HepG2 (cell line): ENCODE measurements around the gene EID1. TPM values are rescaled to one million over a fixed set of nuclear protein-coding genes. Genes with fewer than 3 reads are reported as not detected.

ENCODE experiments used
- ATAC-seq: fragments of 200-7000 bp; cut with Tn5 transposase; 3 replicates; pipeline ENCODE4 v1.9.1; 2020; ENCODE audit warnings: mild to moderate bottlenecking, moderate library complexity
- BruUV-seq: library from RNA; stranded (reverse); fragments of 400-500 nt; replicated peaks from 2 replicates; lab custom pipeline; 2021; lab: Mats Ljungman, UMichigan
- CTCF ChIA-PET: fragments of 300-600 bp; formaldehyde crosslinking; extraction: SDS; loops from one replicate; lab custom pipeline; 2021; ENCODE audit warnings: low total read pairs, inconsistent platforms, low intra/inter-chr PET ratio; lab: Yijun Ruan, JAX
- POLR2A ChIA-PET: fragments of 350-600 bp; sonication (Branson Sonifier 250); formaldehyde crosslinking; loops from one replicate; lab custom pipeline; 2020; ENCODE audit warnings: antibody characterized with exemption, inconsistent platforms; lab: Yijun Ruan, JAX
- DNase-seq: peaks from one replicate; pipeline ENCODE4 v3.0.0-alpha.2; 2015; ENCODE audit warnings: low spot score
- FAIRE-seq: peaks from 3 replicates; lab custom pipeline; 2011; peaks lifted over from hg19 to GRCh38; lab: Jason Lieb, UNC
- H2AFZ ChIP-seq: one replicate; pipeline ENCODE4 v1.6.1; 2011; ENCODE audit warnings: low read length, inconsistent platforms
- H3K27ac ChIP-seq: fragments of 300-600 bp; 3 replicates; pipeline ENCODE4 v1.8.0; 2011; ENCODE audit warnings: mixed run types, mild to moderate bottlenecking, mixed read lengths, low read length, inconsistent platforms; ENCODE audit not compliant: insufficient read depth; ENCODE audit errors: extremely low read length
- H3K27me3 ChIP-seq, 2 experiments: fragments of 200-600 bp in 1 of 2; 2 replicates in 1 of 2; 3 replicates in 1 of 2; pipeline versions ENCODE4 v1.6.0 to v1.8.0; 2011; ENCODE audit warnings: low read length in 2 of 2, mild to moderate bottlenecking in 2 of 2, moderate library complexity in 2 of 2, inconsistent platforms in 1 of 2; ENCODE audit not compliant: insufficient read depth in 2 of 2, control insufficient read depth in 1 of 2
- H3K36me3 ChIP-seq, 2 experiments: fragments of 200-600 bp in 1 of 2; replicated peaks in 1 of 2; 2 replicates in 1 of 2; 3 replicates in 1 of 2; pipeline versions ENCODE4 v1.5.1 to v1.8.0; 2011; ENCODE audit warnings: low read length in 2 of 2, inconsistent platforms in 1 of 2; ENCODE audit not compliant: insufficient read depth in 2 of 2, control insufficient read depth in 1 of 2
- H3K4me1 ChIP-seq: 2 replicates; pipeline ENCODE4 v1.5.1; 2012; ENCODE audit warnings: low read length, inconsistent platforms; ENCODE audit not compliant: insufficient read depth
- H3K4me2 ChIP-seq: 2 replicates; pipeline ENCODE4 v1.6.0; 2011; ENCODE audit warnings: low read depth, low read length, inconsistent platforms
- H3K4me3 ChIP-seq, 3 experiments: fragments of 200-600 bp in 1 of 3; sonication (generic), shearing (Covaris generic) in 1 of 3; replicated peaks in 1 of 3; 2 replicates each; pipeline ENCODE4 v1.5.1; 2011 to 2016; ENCODE audit warnings: low read length in 3 of 3, inconsistent platforms in 2 of 3, low read depth in 2 of 3, mild to moderate bottlenecking in 2 of 3, control low read depth in 1 of 3, mixed read lengths in 1 of 3; ENCODE audit not compliant: insufficient read depth in 1 of 3
- H3K79me2 ChIP-seq: one replicate; pipeline ENCODE4 v1.6.1; 2011; ENCODE audit warnings: low read length, inconsistent platforms; ENCODE audit not compliant: insufficient read depth
- H3K9ac ChIP-seq: 2 replicates; pipeline ENCODE4 v1.6.0; 2011; ENCODE audit warnings: mild to moderate bottlenecking, low read depth, low read length, inconsistent platforms; ENCODE audit not compliant: insufficient read depth
- H3K9me3 ChIP-seq: 2 replicates; pipeline ENCODE4 v1.5.1; 2012; ENCODE audit warnings: mild to moderate bottlenecking, low read length
- H4K20me1 ChIP-seq: 2 replicates; pipeline ENCODE4 v1.6.0; 2011; ENCODE audit warnings: inconsistent platforms, mild to moderate bottlenecking, low read length, moderate library complexity; ENCODE audit not compliant: insufficient read depth
- CHD2 ChIP-seq: IDR thresholded peaks from 2 replicates; pipeline ENCODE4 v1.6.1; 2011; ENCODE audit warnings: low read depth, low read length, improper control_type of control experiment
- EZH2 ChIP-seq: conservative IDR thresholded peaks from 2 replicates; pipeline ENCODE4 v1.6.1; 2012; ENCODE audit warnings: mild to moderate bottlenecking, low read depth, low read length, moderate library complexity
- FOXO1 ChIP-seq: sonication (generic); formaldehyde crosslinking; IDR thresholded peaks from 2 replicates; pipeline ENCODE4 v1.4.0; 2020; ENCODE audit warnings: missing genetic modification reagents
- HNF1A ChIP-seq, 2 experiments: sonication (generic) in 1 of 2; formaldehyde crosslinking in 1 of 2; IDR thresholded peaks; 2 replicates each; pipeline versions ENCODE4 v1.4.0 to v1.6.1; 2016 to 2020; ENCODE audit warnings: borderline replicate concordance in 1 of 2, low read depth in 1 of 2, mild to moderate bottlenecking in 1 of 2, missing genetic modification reagents in 1 of 2
- HOXA3 ChIP-seq: sonication (generic); formaldehyde crosslinking; IDR thresholded peaks from 2 replicates; pipeline ENCODE4 v1.5.0; 2020; ENCODE audit warnings: missing genetic modification reagents
- ISX ChIP-seq: sonication (generic); formaldehyde crosslinking; conservative IDR thresholded peaks from 2 replicates; pipeline ENCODE4 v1.5.0; 2020; ENCODE audit warnings: missing genetic modification reagents
- PRMT3 ChIP-seq: sonication (generic); formaldehyde crosslinking; IDR thresholded peaks from 2 replicates; pipeline ENCODE4 v1.8.1; 2022; ENCODE audit warnings: low read depth, mild to moderate bottlenecking, moderate library complexity, missing genetic modification reagents, borderline replicate concordance
- SNAI1 ChIP-seq: sonication (generic); formaldehyde crosslinking; IDR thresholded peaks from 2 replicates; pipeline ENCODE4 v1.5.0; 2020; ENCODE audit warnings: mild to moderate bottlenecking, missing genetic modification reagents, borderline replicate concordance
- YY1 ChIP-seq: IDR thresholded peaks from 2 replicates; pipeline ENCODE4 v1.6.1; 2011; ENCODE audit warnings: low read length, low read depth, moderate library complexity, mild to moderate bottlenecking; ENCODE audit not compliant: insufficient read depth, insufficient replicate concordance
- ZNF570 ChIP-seq: sonication (generic); formaldehyde crosslinking; IDR thresholded peaks from 2 replicates; pipeline ENCODE4 v1.4.0; 2020; ENCODE audit warnings: mild to moderate bottlenecking, missing genetic modification reagents, borderline replicate concordance
- ZNF768 ChIP-seq: sonication (generic); formaldehyde crosslinking; IDR thresholded peaks from 2 replicates; pipeline ENCODE4 v1.4.0; 2020; ENCODE audit warnings: missing genetic modification reagents
- WGBS: methylation state at CpG from one replicate; pipeline ENCODE4 v1.1.6; 2017; ENCODE audit warnings: low lambda C conversion rate; 5-methylcytosine and 5-hydroxymethylcytosine counted together
- in situ Hi-C: cut with HindIII; loops from 2 replicates; pipeline ENCODE4 v1.10.0; 2017; ENCODE audit warnings: low pct_unique_long_range_greater_than_20kb; ENCODE audit not compliant: extremely low pct_ligation_motif_present
- intact Hi-C: fragments of 100-400 bp; cut with micrococcal nuclease; formaldehyde crosslinking; loops from one replicate; pipeline ENCODE4 v1.10.0; 2022; ENCODE audit not compliant: unreplicated experiment
- polyA plus RNA-seq, 8 experiments: library from polyadenylated mRNA; depleted of rRNA in 3 of 8; stranded (reverse) in 7 of 8; unstranded in 1 of 8; fragments of >200 nt; fragmentation: Illumina TruSeq in 4 of 8; extraction: Trizol in 4 of 8; gene quantifications; 2 replicates each; pipeline versions ENCODE4 v1.2.1 to v1.2.3, GENCODE V29; 2011 to 2016; ENCODE audit warnings: low read depth in 4 of 8, missing spikeins in 1 of 8, mixed read lengths in 1 of 8; ENCODE audit not compliant: insufficient read depth in 1 of 8
- total RNA-seq, 5 experiments: library from RNA; depleted of rRNA; stranded (reverse); fragments of >200 nt; fragmentation: Illumina TruSeq; extraction: Trizol; gene quantifications; 2 replicates each; pipeline ENCODE4 v1.2.3, GENCODE V29; 2016; ENCODE audit warnings: low read depth in 1 of 5
- TF ChIP-seq, protein P1 (sequence below): sonication (generic); formaldehyde crosslinking; IDR thresholded peaks from 2 replicates; pipeline ENCODE4 v1.5.0; 2020; ENCODE audit warnings: mild to moderate bottlenecking, missing genetic modification reagents

EID1 gene
- total and polyA plus RNA-seq, 2 of the 13 experiments (the other 11 are each of a cell fraction or from before 2014, with no cell fraction given), result 2.2 to 5.4 TPM

GRCh38 chr15:48880070-48880634, 2.2 kb downstream of the EID1 start (continued):
- no peak for TF ChIP-seq SNAI1
- no peak for TF ChIP-seq HNF1A (IDR thresholded peaks at IDR 0.05; ENCODE audit: low read depth)
- no peak for TF ChIP-seq HNF1A (CRISPR knock-in tag; IDR thresholded peaks at IDR 0.05; ENCODE audit: borderline replicate concordance)
- TF ChIP-seq YY1, result no peak

- no peak for ATAC-seq
- no peak overlapping the region for H3K27ac ChIP-seq
- H3K9me3 ChIP-seq, result no peaks in the 10 kb centered on the region
- in situ Hi-C loops (no loop called here), intact Hi-C loops (no loop called here)
- no peak for FAIRE-seq
- H2AFZ ChIP-seq, result no peak overlapping the region
- TF ChIP-seq ZNF768 (no peak), EZH2 (no peak), PRMT3 (CRISPR knock-in tag) (no peak), HOXA3 (CRISPR knock-in tag) (no peak), ZNF570 (no peak), ISX (CRISPR knock-in tag) (no peak), CHD2 (no peak), FOXO1 (CRISPR knock-in tag) (no peak)
- TF ChIP-seq, protein P1, sequence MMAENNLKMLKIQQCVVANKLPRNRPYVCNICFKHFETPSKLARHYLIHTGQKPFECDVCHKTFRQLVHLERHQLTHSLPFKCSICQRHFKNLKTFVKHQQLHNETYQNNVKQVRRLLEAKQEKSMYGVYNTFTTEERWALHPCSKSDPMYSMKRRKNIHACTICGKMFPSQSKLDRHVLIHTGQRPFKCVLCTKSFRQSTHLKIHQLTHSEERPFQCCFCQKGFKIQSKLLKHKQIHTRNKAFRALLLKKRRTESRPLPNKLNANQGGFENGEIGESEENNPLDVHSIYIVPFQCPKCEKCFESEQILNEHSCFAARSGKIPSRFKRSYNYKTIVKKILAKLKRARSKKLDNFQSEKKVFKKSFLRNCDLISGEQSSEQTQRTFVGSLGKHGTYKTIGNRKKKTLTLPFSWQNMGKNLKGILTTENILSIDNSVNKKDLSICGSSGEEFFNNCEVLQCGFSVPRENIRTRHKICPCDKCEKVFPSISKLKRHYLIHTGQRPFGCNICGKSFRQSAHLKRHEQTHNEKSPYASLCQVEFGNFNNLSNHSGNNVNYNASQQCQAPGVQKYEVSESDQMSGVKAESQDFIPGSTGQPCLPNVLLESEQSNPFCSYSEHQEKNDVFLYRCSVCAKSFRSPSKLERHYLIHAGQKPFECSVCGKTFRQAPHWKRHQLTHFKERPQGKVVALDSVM (CRISPR knock-in tag), result no peak
- H3K79me2 ChIP-seq, result no peaks in the 10 kb centered on the region
- no peak overlapping the region for H3K9ac ChIP-seq
- 0 out of 2 replicates have a peak, but pooled peaks cover 7% of the 10 kb centered on the region for H3K4me1 ChIP-seq
- DNase-seq, result no peak
- no peak overlapping the region for H3K4me3 ChIP-seq
- BruUV-seq, result no TSS peak
- no peaks in the 10 kb centered on the region for H4K20me1 ChIP-seq
- ChIA-PET CTCF (no interaction called here), POLR2A (no interaction called here)
- H3K4me2 ChIP-seq, result no peak overlapping the region
- H3K27me3 ChIP-seq, result no peaks in the 10 kb centered on the region
- H3K36me3 ChIP-seq, result no peaks in the 10 kb centered on the region
- WGBS, result 4% methylated on average over 2 of the region's 2 CpGs
Observed at GRCh38 chr15:48883699-48884098, 5.8 kb downstream of the EID1 start.
